Measurements from ENCODE around the gene LMBRD2. TPM values are rescaled to one million over a fixed set of nuclear protein-coding genes. Genes with fewer than 3 reads are reported as not detected.
"Not testable (repeated sequence)": the region's sequence is repeated elsewhere in the genome, so short reads cannot be mapped to it uniquely, and the experiment has no call there.

LMBRD2 gene
- polyA plus RNA-seq, 3 donors, result 2.1 to 6.4 (median 2.3) TPM

- Mint-ChIP-seq H3K9me3 (peaks cover 0 to 16% (median 12%) of the 10 kb centered on the region in 7 donors), H3K4me3 (no peak overlapping the region), H3K4me1 (no peaks in the 10 kb centered on the region), H3K27me3 (ENCODE audit: low read depth in 3 of 3) (no peaks in the 10 kb centered on the region), H3K36me3 (peaks cover 49 to 67% of the 10 kb centered on the region in 2 donors), H3K27ac (no peak overlapping the region)
- Histone ChIP-seq H4K20me1 (ENCODE audit: insufficient read depth, low read length) (no peaks in the 10 kb centered on the region), H3K36me3 (replicated peaks in 1 of 2; ENCODE audit: control insufficient read depth in 1 of 2, insufficient read depth in 2 of 2, low read length in 2 of 2) (peaks cover 40 to 67% of the 10 kb centered on the region in 2 donors), H3K9ac (ENCODE audit: insufficient read depth, low read length, poor library complexity, severe bottlenecking) (no peak overlapping the region), H3K4me1 (ENCODE audit: control insufficient read depth in 1 of 2, insufficient read depth in 2 of 2, low read length in 2 of 2) (no peaks in the 10 kb centered on the region), H3K27me3 (ENCODE audit: control insufficient read depth in 2 of 2, insufficient read depth in 2 of 2, low read length in 2 of 2) (no peaks in the 10 kb centered on the region), H3K79me2 (ENCODE audit: insufficient read depth, low read length) (no peaks in the 10 kb centered on the region), H3K9me3 (replicated peaks in 1 of 2; ENCODE audit: control insufficient read depth in 1 of 2, insufficient read depth in 1 of 2, low read length in 2 of 2) (peaks cover 9 to 18% of the 10 kb centered on the region in 2 donors), H3K27ac (ENCODE audit: low read depth in 1 of 2, low read length in 2 of 2) (no peak overlapping the region), H3K4me2 (replicated peaks; ENCODE audit: extremely low read depth, low read length, poor library complexity, severe bottlenecking) (no peak overlapping the region), H3K4me3 (replicated peaks in 1 of 3; ENCODE audit: low read depth in 2 of 3, low read length in 3 of 3) (no peak overlapping the region), H2AFZ (ENCODE audit: insufficient read depth, low read depth, low read length, poor library complexity, severe bottlenecking) (no peak overlapping the region)
- no peak for TF ChIP-seq CTCF (IDR thresholded peaks at IDR 0.05)
- DNase-seq, result no peak
- intact Hi-C loops (cut with micrococcal nuclease), result no loop called here
These were observed 15.1 kb downstream of the LMBRD2 start for GRCh38 chr5:36136581-36136980.

GRCh38 chr5:36135988-36136387, 15.7 kb downstream of the LMBRD2 start:
- no peaks in the 10 kb centered on the region for H3K27me3 ChIP-seq (ENCODE audit: control insufficient read depth in 2 of 2, insufficient read depth in 2 of 2, low read length in 2 of 2)
- Mint-ChIP-seq H3K27ac (no peak overlapping the region), H3K36me3 (peaks cover 51 to 69% of the 10 kb centered on the region in 2 donors), H3K27me3 (ENCODE audit: low read depth in 3 of 3) (no peaks in the 10 kb centered on the region), H3K4me3 (no peak overlapping the region), H3K4me1 (no peaks in the 10 kb centered on the region), H3K9me3 (peaks cover 0 to 16% (median 12%) of the 10 kb centered on the region in 7 donors)
- no peaks in the 10 kb centered on the region for H3K4me1 ChIP-seq (ENCODE audit: control insufficient read depth in 1 of 2, insufficient read depth in 2 of 2, low read length in 2 of 2)
- H3K36me3 ChIP-seq (replicated peaks in 1 of 2; ENCODE audit: control insufficient read depth in 1 of 2, insufficient read depth in 2 of 2, low read length in 2 of 2), result peaks cover 36 to 67% of the 10 kb centered on the region in 2 donors
- no peak overlapping the region for H3K27ac ChIP-seq (ENCODE audit: low read depth in 1 of 2, low read length in 2 of 2)
- no peak overlapping the region for H3K4me2 ChIP-seq (replicated peaks; ENCODE audit: extremely low read depth, low read length, poor library complexity, severe bottlenecking)
- no peak for TF ChIP-seq CTCF (IDR thresholded peaks at IDR 0.05)
- DNase-seq, result no peak
- H3K9ac ChIP-seq (ENCODE audit: insufficient read depth, low read length, poor library complexity, severe bottlenecking), result no peak overlapping the region
- no peak overlapping the region for H3K4me3 ChIP-seq (replicated peaks in 1 of 3; ENCODE audit: low read depth in 2 of 3, low read length in 3 of 3)
- H3K9me3 ChIP-seq (replicated peaks in 1 of 2; ENCODE audit: control insufficient read depth in 1 of 2, insufficient read depth in 1 of 2, low read length in 2 of 2), result peaks cover 9 to 18% of the 10 kb centered on the region in 2 donors
- no peaks in the 10 kb centered on the region for H4K20me1 ChIP-seq (ENCODE audit: insufficient read depth, low read length)
- H2AFZ ChIP-seq (ENCODE audit: insufficient read depth, low read depth, low read length, poor library complexity, severe bottlenecking), result no peak overlapping the region
- H3K79me2 ChIP-seq (ENCODE audit: insufficient read depth, low read length), result no peaks in the 10 kb centered on the region
- intact Hi-C loops (cut with micrococcal nuclease), result no loop called here
- WGBS (ENCODE audit: insufficient coverage), result 100% methylated on average over 1 of the region's 3 CpGs

- H3K4me1 Mint-ChIP-seq; H3K9ac ChIP-seq (ENCODE audit: insufficient read depth, low read length, poor library complexity, severe bottlenecking); H2AFZ ChIP-seq (ENCODE audit: insufficient read depth, low read depth, low read length, poor library complexity, severe bottlenecking); H3K79me2 ChIP-seq (ENCODE audit: insufficient read depth, low read length); H3K27ac ChIP-seq (ENCODE audit: low read depth in 1 of 2, low read length in 2 of 2); H3K4me1 ChIP-seq (ENCODE audit: control insufficient read depth in 1 of 2, insufficient read depth in 2 of 2, low read length in 2 of 2); H3K27ac Mint-ChIP-seq; H3K9me3 ChIP-seq (replicated peaks in 1 of 2; ENCODE audit: control insufficient read depth in 1 of 2, insufficient read depth in 1 of 2, low read length in 2 of 2); H4K20me1 ChIP-seq (ENCODE audit: insufficient read depth, low read length); H3K4me3 ChIP-seq (replicated peaks in 1 of 3; ENCODE audit: low read depth in 2 of 3, low read length in 3 of 3); H3K27me3 ChIP-seq (ENCODE audit: control insufficient read depth in 2 of 2, insufficient read depth in 2 of 2, low read length in 2 of 2); H3K4me3 Mint-ChIP-seq; intact Hi-C loops (cut with micrococcal nuclease); H3K27me3 Mint-ChIP-seq (ENCODE audit: low read depth in 3 of 3); H3K4me2 ChIP-seq (replicated peaks; ENCODE audit: extremely low read depth, low read length, poor library complexity, severe bottlenecking); DNase-seq: not testable (repeated sequence)
- H3K36me3 ChIP-seq (replicated peaks in 1 of 2; ENCODE audit: control insufficient read depth in 1 of 2, insufficient read depth in 2 of 2, low read length in 2 of 2), result peaks cover 23 to 69% of the 10 kb centered on the region in 2 donors
- WGBS (ENCODE audit: insufficient coverage), result no CpG with 5 or more reads among the region's 1 CpG
- peaks cover 5 to 12% (median 8%) of the 10 kb centered on the region in 7 donors for H3K9me3 Mint-ChIP-seq
- peaks cover 62 to 72% of the 10 kb centered on the region in 2 donors for H3K36me3 Mint-ChIP-seq
These were observed 18.7 kb downstream of the LMBRD2 start for GRCh38 chr5:36133009-36133408.
